ENCODE data around the gene CELSR1. TPM values are rescaled to one million over a fixed set of nuclear protein-coding genes. Genes with fewer than 3 reads are reported as not detected.
A peak's percentile ranks its signal among the peaks of the same experiment; 100 is the strongest.

The CELSR1 gene
- total and polyA plus RNA-seq, 8 donors = 0.75 to 3.2 (median 1.2) TPM

DNA sequence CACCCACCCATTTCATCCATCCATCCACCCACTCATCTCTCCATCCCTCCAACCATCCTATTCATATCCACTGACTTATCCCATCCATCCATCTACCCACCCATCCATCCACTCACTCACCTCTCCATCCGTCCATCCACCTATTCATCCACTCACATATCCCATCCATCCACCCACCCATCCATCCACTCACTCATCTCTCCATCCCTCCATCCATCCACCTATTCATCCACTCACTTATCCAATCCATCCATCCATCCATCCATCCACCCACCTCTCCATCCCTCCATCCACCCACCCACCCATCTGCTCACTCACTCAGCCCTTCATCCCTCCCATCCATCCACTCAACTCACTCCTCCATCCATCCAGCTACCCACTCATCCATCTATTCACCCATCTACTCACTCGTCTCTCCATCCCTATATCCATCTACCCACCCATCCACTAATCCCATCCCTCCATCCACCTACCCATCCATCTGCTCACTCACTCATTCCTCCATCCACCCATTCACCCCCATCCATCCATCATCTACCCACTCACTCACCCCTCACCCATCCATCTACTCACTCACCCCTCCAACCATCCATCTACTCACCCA is 165.7 kb downstream of the CELSR1 start:
- H3K9me3 ChIP-seq = no peaks in the 10 kb centered on the region
- H3K27me3 ChIP-seq = no peaks in the 10 kb centered on the region
- H3K4me3 ChIP-seq = no peak overlapping the region
- ATAC-seq (no peak), FAIRE-seq (no peak), DNase-seq (no peak)
- intact Hi-C loops (cut with DNase I) = no loop called here
- H3K36me3 ChIP-seq = no peaks in the 10 kb centered on the region
- no peak overlapping the region for H3K27ac ChIP-seq
- TF ChIP-seq, protein P1, sequence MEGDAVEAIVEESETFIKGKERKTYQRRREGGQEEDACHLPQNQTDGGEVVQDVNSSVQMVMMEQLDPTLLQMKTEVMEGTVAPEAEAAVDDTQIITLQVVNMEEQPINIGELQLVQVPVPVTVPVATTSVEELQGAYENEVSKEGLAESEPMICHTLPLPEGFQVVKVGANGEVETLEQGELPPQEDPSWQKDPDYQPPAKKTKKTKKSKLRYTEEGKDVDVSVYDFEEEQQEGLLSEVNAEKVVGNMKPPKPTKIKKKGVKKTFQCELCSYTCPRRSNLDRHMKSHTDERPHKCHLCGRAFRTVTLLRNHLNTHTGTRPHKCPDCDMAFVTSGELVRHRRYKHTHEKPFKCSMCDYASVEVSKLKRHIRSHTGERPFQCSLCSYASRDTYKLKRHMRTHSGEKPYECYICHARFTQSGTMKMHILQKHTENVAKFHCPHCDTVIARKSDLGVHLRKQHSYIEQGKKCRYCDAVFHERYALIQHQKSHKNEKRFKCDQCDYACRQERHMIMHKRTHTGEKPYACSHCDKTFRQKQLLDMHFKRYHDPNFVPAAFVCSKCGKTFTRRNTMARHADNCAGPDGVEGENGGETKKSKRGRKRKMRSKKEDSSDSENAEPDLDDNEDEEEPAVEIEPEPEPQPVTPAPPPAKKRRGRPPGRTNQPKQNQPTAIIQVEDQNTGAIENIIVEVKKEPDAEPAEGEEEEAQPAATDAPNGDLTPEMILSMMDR (IDR thresholded peaks at IDR 0.05) = no peak
- WGBS, 2 donors = 92 to 97% methylated on average over 2 of the region's 2 CpGs
- peaks cover under 1 to 4% (median 2%) of the 10 kb centered on the region in 3 donors for H3K4me1 ChIP-seq

DNA sequence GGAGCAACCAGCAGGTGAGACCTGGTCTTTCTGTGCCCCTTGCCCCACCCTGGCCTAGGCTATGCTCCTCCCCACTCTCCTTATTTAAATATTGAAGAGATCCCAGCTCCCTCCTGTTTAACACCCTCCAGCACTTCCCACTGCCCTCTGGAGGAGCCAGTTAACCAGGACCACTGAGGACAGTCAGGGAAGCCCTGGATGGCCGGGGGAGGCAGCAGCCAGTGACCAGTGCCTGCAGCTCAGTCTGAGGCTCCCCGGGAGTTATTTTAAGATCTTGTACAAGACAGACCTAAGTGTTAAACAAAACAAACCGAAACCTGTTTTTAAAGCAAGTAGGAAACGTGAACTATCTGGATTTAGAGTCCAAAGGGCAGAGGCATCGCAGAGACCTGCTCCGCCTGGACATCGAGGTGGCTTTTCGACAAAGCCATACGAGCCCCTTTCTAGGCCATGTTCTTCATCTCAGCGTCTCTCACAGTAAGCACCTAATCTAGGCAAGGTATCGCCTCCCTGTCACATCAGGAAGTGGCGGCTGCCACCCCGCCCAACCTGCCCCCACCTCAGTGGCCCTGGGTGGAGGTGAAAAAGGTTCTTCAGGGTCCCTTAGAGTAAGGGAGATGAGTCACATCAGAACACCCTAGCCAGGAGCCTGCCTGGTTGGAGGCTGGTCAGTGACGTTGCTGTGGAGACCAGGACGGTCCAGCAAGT is 166.7 kb downstream of the CELSR1 start:
- Histone ChIP-seq H3K9me3 (no peaks in the 10 kb centered on the region), H3K4me3 (no peak overlapping the region), H3K4me1 (no peaks in the 10 kb centered on the region), H3K27me3 (no peaks in the 10 kb centered on the region), H3K27ac (no peak overlapping the region), H3K36me3 (no peaks in the 10 kb centered on the region)
- TF ChIP-seq, protein P1 (IDR thresholded peaks at IDR 0.05) = no peak
- FAIRE-seq (no peak), ATAC-seq (peak in 2 of 4 donors; percentile 7 to 13), DNase-seq (peak in 2 of 6 donors; percentile 36 to 54)
- intact Hi-C loops (cut with DNase I) = no loop called here
- WGBS, 2 donors = 41 to 46% methylated on average over 15 of the region's 15 CpGs

DNA sequence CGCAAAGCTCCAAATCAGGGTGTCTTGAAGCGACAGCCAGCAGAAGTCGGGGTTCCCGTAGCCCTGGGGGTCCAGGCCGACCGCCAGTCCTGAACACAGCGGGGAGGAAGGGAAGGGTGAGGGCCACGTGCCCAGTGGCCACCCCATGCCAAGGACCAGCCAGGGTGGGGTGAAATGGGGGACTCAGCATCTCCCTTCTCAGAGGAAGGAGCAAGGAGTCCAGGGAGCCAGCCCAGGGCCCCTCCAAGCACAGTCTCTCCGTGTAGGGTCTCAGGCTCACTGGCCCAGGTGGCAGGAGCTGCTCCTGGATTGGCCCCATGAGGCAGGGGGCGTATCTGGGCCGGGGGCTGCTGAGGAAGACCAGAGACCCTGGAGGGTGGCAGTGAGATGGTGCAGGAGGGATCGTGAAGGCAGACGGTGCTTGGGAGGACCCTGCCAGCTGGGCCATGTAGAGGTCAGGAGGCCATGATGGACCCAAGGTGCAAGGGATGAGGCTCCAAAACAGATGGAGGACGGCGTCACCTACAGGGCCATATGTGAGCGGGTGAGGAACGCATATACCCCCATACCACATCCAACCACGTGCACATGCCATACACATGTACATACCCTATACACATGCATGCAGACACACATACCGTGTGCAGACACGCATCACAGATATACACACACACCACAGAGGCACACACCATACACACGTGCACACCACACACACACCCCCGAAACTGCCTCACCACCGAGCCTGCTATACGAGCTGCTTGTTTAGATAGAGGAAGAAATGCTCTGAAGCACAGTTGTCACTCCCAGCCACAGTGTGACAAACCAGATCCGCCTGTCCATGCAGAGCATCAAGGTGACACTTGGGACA is 167.5 kb downstream of the CELSR1 start:
- Histone ChIP-seq H3K27me3 (no peaks in the 10 kb centered on the region), H3K4me1 (no peaks in the 10 kb centered on the region), H3K36me3 (no peaks in the 10 kb centered on the region), H3K4me3 (no peak overlapping the region), H3K27ac (no peak overlapping the region), H3K9me3 (no peaks in the 10 kb centered on the region)
- no peak for FAIRE-seq
- 84 to 91% methylated on average over 25 of the region's 25 CpGs for WGBS, 2 donors
- DNase-seq = peak in 3 of 6 donors; percentile 9 to 71 (median 28)
- TF ChIP-seq, protein P1 (IDR thresholded peaks at IDR 0.05) = no peak
- ATAC-seq = no peak
- intact Hi-C loops (cut with DNase I) = loop anchor here in 1 of 3 donors (5.0 kb wide), 1 partner anchor 172 kb away; no protein-coding TSS in a partner anchor

DNA sequence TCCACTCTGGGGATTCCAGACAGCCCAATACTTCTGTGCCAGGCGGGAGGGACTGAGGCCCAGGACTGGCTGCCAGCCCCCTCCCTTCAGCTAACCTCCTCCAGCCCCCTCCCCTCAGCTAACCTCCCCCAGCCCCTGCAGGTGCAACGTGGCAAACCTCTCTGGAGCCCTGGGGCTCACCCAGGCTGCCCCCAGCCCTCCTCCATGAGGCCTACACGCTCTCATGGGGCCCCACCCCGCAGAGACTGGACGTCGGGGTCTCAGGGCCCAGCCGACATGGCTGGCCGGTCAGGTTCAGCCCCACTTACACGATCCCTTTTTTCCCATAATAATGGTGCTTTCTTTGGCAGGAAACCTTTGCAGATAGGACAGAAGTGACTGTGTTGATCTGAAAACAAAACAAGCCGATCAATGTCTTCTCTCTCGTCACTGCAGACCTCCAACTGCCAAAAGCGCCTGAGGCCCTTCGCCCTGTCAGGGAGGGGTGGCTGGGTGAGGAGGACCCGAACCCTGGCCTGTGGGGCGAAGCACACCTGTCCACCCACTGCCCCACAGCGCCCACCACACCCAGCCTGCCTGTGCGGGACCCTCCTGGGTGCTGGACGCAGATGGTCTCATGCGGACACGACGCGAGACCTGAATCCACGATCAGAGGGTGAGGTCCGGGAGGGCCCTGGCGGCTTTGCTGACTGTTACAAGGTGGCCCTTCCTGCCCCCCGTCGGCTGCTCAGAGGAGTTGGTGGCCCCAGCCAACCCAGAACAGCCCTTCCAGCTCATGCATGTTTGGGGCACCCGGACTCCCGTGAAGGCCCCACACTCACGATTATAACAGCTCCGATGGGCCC is 168.3 kb downstream of the CELSR1 start:
- ATAC-seq = no peak
- TF ChIP-seq, protein P1 (IDR thresholded peaks at IDR 0.05) = no peak
- Histone ChIP-seq H3K9me3 (no peaks in the 10 kb centered on the region), H3K4me1 (no peaks in the 10 kb centered on the region), H3K36me3 (no peaks in the 10 kb centered on the region), H3K27me3 (no peaks in the 10 kb centered on the region), H3K4me3 (no peak overlapping the region), H3K27ac (no peak overlapping the region)
- peak in 2 of 6 donors; percentile 28 to 69 for DNase-seq
- no peak for FAIRE-seq
- intact Hi-C loops (cut with DNase I) = loop anchor here in 1 of 3 donors (5.0 kb wide), 1 partner anchor 173 kb away; no protein-coding TSS in a partner anchor
- WGBS, 2 donors = 89 to 94% methylated on average over 31 of the region's 31 CpGs

Data from pancreas (tissue), 10 donors.